ENCODE results near the gene FARSB.

- no peak for TF ChIP-seq CTCF (IDR thresholded peaks at IDR 0.05; ENCODE audit: insufficient read depth, low read depth, low read length)
- TF ChIP-seq EZH2 (IDR thresholded peaks at IDR 0.05; ENCODE audit: insufficient read depth, low read length): no peak
Measured at GRCh38 chr2:222653280-222653679, 2.6 kb downstream of the FARSB start.
